Stimulated activated CD8-positive, alpha-beta memory T cell treated with anti-CD3 and anti-CD28 coated beads, Interleukin-2, amount 100 ng/mL, for 48 hours (primary cell): ENCODE measurements around the gene RNU1-3.
"Not testable (repeated sequence)": the region's sequence is repeated elsewhere in the genome, so short reads cannot be mapped to it uniquely, and the experiment has no call there.

Experiments
- DNase-seq, 2 donors: peaks; one replicate each; pipeline ENCODE4 v3.0.0-alpha.2; 2020; ENCODE audit warnings: low read depth in 2 of 2

The RNU1-3 gene

GRCh38 chr1:16639091-16640031, 27.4 kb downstream of the RNU1-3 start:
- not testable (repeated sequence) for DNase-seq

GRCh38 chr1:16637941-16638778, 28.6 kb downstream of the RNU1-3 start:
- DNase-seq: not testable (repeated sequence)

- DNase-seq: not testable (repeated sequence)
Measured at GRCh38 chr1:16636551-16637195, 30.1 kb downstream of the RNU1-3 start.

GRCh38 chr1:16635959-16636358, 30.8 kb downstream of the RNU1-3 start:
- DNase-seq: not testable (repeated sequence)

- DNase-seq: not testable (repeated sequence)
Measured at GRCh38 chr1:16633540-16634282, 33.0 kb downstream of the RNU1-3 start.

GRCh38 chr1:16632044-16632850, 34.5 kb downstream of the RNU1-3 start:
- not testable (repeated sequence) for DNase-seq

GRCh38 chr1:16631248-16632043, 35.3 kb downstream of the RNU1-3 start:
- DNase-seq: no peak

- DNase-seq: no peak
Measured at GRCh38 chr1:16630661-16631247, 36.0 kb downstream of the RNU1-3 start.

- not testable (repeated sequence) for DNase-seq
Measured at GRCh38 chr1:16629916-16630530, 36.7 kb downstream of the RNU1-3 start.

- no peak for DNase-seq
Measured at GRCh38 chr1:16628361-16629111, 38.2 kb downstream of the RNU1-3 start.

GRCh38 chr1:16626409-16626983, 40.3 kb downstream of the RNU1-3 start:
- DNase-seq: not testable (repeated sequence)

GRCh38 chr1:16625497-16626408, 41.0 kb downstream of the RNU1-3 start:
- no peak for DNase-seq

GRCh38 chr1:16623812-16624719, 42.7 kb downstream of the RNU1-3 start:
- not testable (repeated sequence) for DNase-seq

GRCh38 chr1:16623337-16623736, 43.4 kb downstream of the RNU1-3 start:
- not testable (repeated sequence) for DNase-seq

- not testable (repeated sequence) for DNase-seq
Measured at GRCh38 chr1:16621681-16622315, 45.0 kb downstream of the RNU1-3 start.
